Testis (tissue), 3 donors: ENCODE data around the gene DTNA. TPM values are rescaled to one million over a fixed set of nuclear protein-coding genes. Genes with fewer than 3 reads are reported as not detected.

Experiments used
- DNase-seq: peaks from one replicate; pipeline ENCODE4 v3.0.0-alpha.2; 2019
- H3K27ac ChIP-seq, 2 donors: fragments of 200-600 bp; sonication (generic); one replicate each; pipeline ENCODE4 v1.5.1; 2019
- H3K27me3 ChIP-seq: fragments of 200-600 bp; sonication (generic); one replicate; pipeline ENCODE4 v1.5.1; 2019
- H3K36me3 ChIP-seq: fragments of 200-600 bp; sonication (generic); one replicate; pipeline ENCODE4 v1.5.1; 2017; ENCODE audit warnings: low read depth; ENCODE audit errors: missing control alignments
- H3K4me1 ChIP-seq: fragments of 200-600 bp; sonication (generic); one replicate; pipeline ENCODE4 v1.5.1; 2019
- H3K4me3 ChIP-seq, 2 donors: fragments of 200-600 bp; sonication (generic); one replicate each; pipeline ENCODE4 v1.5.1; 2017 to 2019
- H3K9me3 ChIP-seq: fragments of 200-600 bp; sonication (generic); one replicate; pipeline ENCODE4 v1.5.1; 2017
- CTCF ChIP-seq, 3 experiments: fragments of 450-650 bp in 2 of 3; fragments of 200-600 bp in 1 of 3; sonication (generic) in 1 of 3; IDR thresholded peaks; one replicate each; pipeline ENCODE4 v1.5.1; 2016 to 2019; ENCODE audit warnings: antibody characterized with exemption in 3 of 3, mild to moderate bottlenecking in 2 of 3, moderate library complexity in 1 of 3
- POLR2A ChIP-seq: fragments of 450-650 bp; IDR thresholded peaks from one replicate; pipeline ENCODE4 v1.6.1; 2017; ENCODE audit warnings: antibody characterized with exemption, mild to moderate bottlenecking, moderate library complexity
- WGBS, 2 donors: methylation state at CpG; one replicate each; pipeline ENCODE4 v1.1.5; 2018; 5-methylcytosine and 5-hydroxymethylcytosine counted together
- intact Hi-C: fragments of 100-400 bp; cut with DNase I; formaldehyde crosslinking; loops from one replicate; pipeline ENCODE4 v1.15.1; 2023; ENCODE audit warnings: low total_unique reads
- polyA plus RNA-seq: library from polyadenylated mRNA; stranded (reverse); fragments of 350-450 nt; fragmentation: Illumina TruSeq; extraction: RNeasy Lipid Tissue Mini Kit (QIAGEN cat#74804); gene quantifications from one replicate; pipeline ENCODE4 v1.2.3, GENCODE V29; 2014; ENCODE audit warnings: low read depth, low replicate concordance; ENCODE audit not compliant: insufficient read depth
- total RNA-seq, 2 donors: library from RNA; depleted of rRNA; stranded (reverse); fragments of >200 nt; gene quantifications; one replicate each; pipeline ENCODE4 v1.2.3, GENCODE V29; 2016

DTNA gene
- total and polyA plus RNA-seq, 3 donors from 2014 or later: 18.9 to 96.0 (median 69.1) TPM

GRCh38 chr18:34799291-34799690 lies 89.2 kb downstream of the DTNA start:
- no peaks in the 10 kb centered on the region for H3K27me3 ChIP-seq
- intact Hi-C loops: no loop called here
- H3K9me3 ChIP-seq: no peaks in the 10 kb centered on the region
- H3K4me1 ChIP-seq: no peaks in the 10 kb centered on the region
- H3K27ac ChIP-seq: no peak overlapping the region
- 63 to 67% methylated on average over 4 of the region's 4 CpGs for WGBS, 2 donors
- TF ChIP-seq CTCF (IDR thresholded peaks at IDR 0.05) (no peak), POLR2A (no peak)
- no peak overlapping the region for H3K4me3 ChIP-seq
- DNase-seq: no peak
- no peaks in the 10 kb centered on the region for H3K36me3 ChIP-seq

GRCh38 chr18:34800381-34800780 lies 90.3 kb downstream of the DTNA start:
- WGBS, 2 donors: 91 to 98% methylated on average over 1 of the region's 1 CpG
- intact Hi-C loops: no loop called here
- no peak for DNase-seq
- TF ChIP-seq POLR2A (no peak), CTCF (IDR thresholded peaks at IDR 0.05) (no peak)
- Histone ChIP-seq H3K27me3 (no peaks in the 10 kb centered on the region), H3K4me1 (no peaks in the 10 kb centered on the region), H3K27ac (no peak overlapping the region), H3K4me3 (no peak overlapping the region), H3K36me3 (no peaks in the 10 kb centered on the region), H3K9me3 (no peaks in the 10 kb centered on the region)

GRCh38 chr18:34801774-34802173 lies 91.7 kb downstream of the DTNA start:
- H3K9me3 ChIP-seq: no peaks in the 10 kb centered on the region

GRCh38 chr18:34802959-34803358 lies 92.9 kb downstream of the DTNA start:
- no peaks in the 10 kb centered on the region for H3K9me3 ChIP-seq
- H3K4me1 ChIP-seq: no peaks in the 10 kb centered on the region
- DNase-seq: no peak
- 59 to 76% methylated on average over 3 of the region's 3 CpGs for WGBS, 2 donors
- H3K36me3 ChIP-seq: no peaks in the 10 kb centered on the region
- H3K27ac ChIP-seq: no peak overlapping the region
- H3K27me3 ChIP-seq: no peaks in the 10 kb centered on the region
- no peak for TF ChIP-seq POLR2A
- no peak for TF ChIP-seq CTCF (IDR thresholded peaks at IDR 0.05)
- H3K4me3 ChIP-seq: no peak overlapping the region
- intact Hi-C loops: no loop called here

More at GRCh38 chr18:34801774-34802173, 91.7 kb downstream of the DTNA start:
- H3K27ac ChIP-seq: no peak overlapping the region
- no peaks in the 10 kb centered on the region for H3K27me3 ChIP-seq
- H3K4me3 ChIP-seq: no peak overlapping the region
- TF ChIP-seq POLR2A (no peak), CTCF (IDR thresholded peaks at IDR 0.05) (no peak)
- intact Hi-C loops: no loop called here
- no peak for DNase-seq
- H3K36me3 ChIP-seq: no peaks in the 10 kb centered on the region
- 90 to 91% methylated on average over 2 of the region's 2 CpGs for WGBS, 2 donors
- H3K4me1 ChIP-seq: no peaks in the 10 kb centered on the region

GRCh38 chr18:34803877-34804400 lies 93.8 kb downstream of the DTNA start:
- no peaks in the 10 kb centered on the region for H3K27me3 ChIP-seq
- intact Hi-C loops: no loop called here
- TF ChIP-seq POLR2A (no peak), CTCF (IDR thresholded peaks at IDR 0.05) (no peak)
- no peak for DNase-seq
- no peak overlapping the region for H3K4me3 ChIP-seq
- H3K4me1 ChIP-seq: no peaks in the 10 kb centered on the region
- WGBS, 2 donors: 83 to 91% methylated on average over 5 of the region's 5 CpGs
- no peaks in the 10 kb centered on the region for H3K9me3 ChIP-seq
- no peak overlapping the region for H3K27ac ChIP-seq
- H3K36me3 ChIP-seq: no peaks in the 10 kb centered on the region
